ENCODE results near the gene P2RX2.

Gene P2RX2

DNA sequence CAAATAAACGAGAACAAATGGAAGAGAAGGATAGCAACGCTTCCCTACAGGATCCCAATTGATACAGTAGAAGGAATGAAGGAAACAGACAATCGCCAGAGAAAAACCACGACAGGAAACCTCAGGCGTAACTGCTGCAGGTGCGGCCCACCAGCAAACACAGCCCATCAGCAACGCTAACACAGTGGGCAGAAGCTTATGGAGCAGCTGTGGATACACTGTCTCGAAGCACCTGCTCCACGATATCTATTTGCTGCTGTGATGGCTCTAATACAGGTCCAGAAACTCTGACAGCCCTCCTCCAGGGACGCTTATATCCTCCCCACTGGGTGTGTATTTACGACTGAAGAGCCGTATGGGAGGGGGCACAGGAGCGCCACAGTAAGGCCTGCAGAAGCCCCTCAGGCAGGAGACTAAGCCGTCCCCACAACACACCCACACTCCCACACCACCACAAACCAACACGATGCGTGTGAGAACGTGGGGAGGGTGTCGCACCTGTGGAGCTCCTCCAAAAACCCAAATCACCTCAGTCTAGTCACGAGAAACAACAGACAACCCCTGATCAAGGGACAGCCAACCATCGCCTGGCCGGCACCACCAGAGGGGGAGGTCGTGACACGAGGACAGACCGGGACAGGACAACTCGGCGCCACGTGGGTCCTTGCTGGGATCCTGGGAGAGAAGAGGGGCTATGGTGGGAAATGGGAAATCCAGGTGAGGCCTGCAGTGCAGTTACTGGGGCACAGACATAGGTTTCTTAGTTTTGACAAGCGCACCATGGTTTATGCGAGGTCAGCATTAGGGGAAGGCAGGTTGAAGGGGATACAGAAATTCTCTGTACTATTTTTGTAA lies 44.6 kb downstream of the P2RX2 start:
- DNase-seq (ENCODE audit: low spot score), result no peak

DNA sequence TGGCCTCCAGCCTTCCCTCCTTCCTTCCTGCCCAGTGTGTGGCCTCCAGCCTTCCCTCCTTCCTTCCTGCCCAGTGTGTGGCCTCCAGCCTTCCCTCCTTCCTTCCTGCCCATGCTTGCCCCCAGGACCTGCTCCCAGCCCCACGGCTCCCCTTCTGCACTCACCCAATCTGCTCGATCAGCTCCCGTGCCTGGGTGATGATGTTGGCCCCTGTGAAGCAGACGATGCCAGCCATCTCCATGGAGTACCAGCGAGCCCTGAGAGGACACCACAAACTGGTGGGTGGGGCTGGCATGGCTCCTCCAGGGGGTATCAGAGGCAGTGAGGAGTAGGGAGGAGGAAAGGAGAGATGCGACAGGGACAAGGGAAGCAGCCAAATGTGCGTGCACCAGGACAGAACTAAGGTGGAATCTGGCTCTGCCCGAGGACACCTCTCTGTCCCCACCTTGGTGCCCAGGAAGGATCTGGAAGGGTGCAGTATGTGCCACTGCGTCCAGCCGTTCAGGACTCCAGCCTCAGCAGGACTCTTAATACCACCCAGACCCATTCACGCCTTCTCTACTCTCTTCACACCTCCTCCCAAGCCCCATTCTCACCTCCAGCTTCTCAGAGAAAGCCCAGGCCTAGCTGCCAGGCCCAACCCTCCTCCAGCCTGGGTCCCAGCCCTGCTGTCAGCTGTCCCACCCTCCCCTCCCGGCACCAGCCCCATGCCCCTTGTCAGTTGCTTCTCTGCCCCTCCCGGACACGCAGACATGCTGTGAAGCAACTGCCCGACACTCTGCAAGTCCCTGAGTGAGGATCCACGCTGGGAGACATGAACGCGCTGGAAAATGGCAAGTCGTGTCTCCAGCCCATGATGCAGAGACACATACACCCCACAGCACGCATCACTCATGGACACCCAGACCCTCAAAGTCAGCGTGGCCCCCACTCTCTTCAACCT lies 45.9 kb downstream of the P2RX2 start:
- no peak for DNase-seq (ENCODE audit: low spot score)

DNA sequence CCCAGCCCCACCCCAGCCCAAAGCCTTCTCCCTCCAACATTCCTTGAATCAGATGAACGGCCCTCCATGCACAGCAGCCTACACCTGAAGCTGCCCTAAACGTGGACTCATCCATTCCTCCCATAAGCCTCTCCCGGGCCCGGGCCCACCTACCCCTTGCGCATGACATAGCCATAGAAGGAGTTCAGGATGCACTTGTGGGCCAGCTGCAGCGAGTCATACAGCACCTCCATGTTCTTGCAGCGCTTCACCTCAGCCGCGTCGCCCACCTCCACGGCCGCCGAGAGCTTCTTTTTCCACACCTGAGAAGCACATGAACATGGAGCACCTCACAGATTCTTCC lies 46.5 kb downstream of the P2RX2 start:
- no peak for DNase-seq (ENCODE audit: low spot score)

DNA sequence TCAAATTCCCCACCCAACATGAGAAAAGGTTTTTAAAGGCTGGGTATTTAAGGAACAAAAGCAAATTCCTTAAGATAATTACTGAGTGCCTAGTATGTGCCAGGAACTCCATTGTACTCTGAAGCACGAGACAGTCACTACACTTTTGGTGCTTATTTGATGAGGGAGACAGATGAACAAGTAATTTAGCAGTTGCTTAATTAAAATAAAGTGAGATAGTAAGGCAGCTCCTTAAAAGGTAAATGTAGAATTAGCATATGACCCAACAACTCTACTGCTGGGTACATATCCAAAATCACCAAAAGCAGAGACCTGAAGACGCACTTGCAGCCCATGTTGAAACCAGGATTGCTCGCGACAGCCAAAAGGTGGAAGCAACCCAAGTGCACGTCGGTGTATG lies 47.2 kb downstream of the P2RX2 start:
- DNase-seq (ENCODE audit: low spot score), result no peak

DNA sequence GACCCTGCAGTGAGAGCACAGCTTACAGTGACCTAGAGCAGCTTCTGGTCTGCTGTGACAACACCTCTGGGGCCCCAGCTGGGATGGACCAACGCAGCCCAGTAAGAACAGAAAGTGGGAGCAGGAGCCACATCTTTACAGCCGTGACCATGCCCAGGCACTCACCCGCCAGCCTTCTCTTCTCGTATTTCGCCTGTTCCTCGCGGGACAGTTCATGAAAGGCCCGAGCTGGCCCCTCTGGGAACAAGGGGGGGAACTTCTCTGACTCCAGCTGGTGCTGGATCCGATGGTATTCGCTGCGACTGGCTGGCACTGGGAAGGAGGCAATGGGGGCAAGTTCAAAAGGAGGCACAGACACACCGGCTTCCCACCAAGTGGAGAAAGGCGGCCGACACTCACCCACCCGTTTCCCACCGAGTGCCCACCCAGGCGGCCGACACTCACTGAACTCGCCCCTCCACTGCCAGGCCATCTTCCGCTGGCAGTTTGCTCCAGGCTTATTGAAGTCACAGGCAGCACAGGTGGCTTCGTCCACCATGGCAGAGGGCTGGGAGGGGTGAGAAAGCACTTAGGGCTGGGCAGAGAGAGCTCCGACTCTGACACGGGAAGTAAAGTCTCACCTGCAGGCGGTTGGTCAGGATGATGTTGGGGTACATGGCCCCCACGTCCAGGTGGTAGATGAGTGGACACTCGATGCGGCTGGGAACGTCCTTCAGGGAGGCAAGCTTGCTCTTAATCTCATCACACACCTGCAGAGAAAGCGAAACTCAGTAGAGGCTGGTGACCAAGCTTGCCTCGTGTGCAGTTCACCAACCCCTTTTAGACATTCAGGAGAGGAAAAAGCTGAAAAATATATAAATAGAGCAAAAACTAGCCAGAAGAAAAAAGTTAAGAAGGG lies 49.9 kb downstream of the P2RX2 start:
- no peak for DNase-seq (ENCODE audit: low spot score)

DNA sequence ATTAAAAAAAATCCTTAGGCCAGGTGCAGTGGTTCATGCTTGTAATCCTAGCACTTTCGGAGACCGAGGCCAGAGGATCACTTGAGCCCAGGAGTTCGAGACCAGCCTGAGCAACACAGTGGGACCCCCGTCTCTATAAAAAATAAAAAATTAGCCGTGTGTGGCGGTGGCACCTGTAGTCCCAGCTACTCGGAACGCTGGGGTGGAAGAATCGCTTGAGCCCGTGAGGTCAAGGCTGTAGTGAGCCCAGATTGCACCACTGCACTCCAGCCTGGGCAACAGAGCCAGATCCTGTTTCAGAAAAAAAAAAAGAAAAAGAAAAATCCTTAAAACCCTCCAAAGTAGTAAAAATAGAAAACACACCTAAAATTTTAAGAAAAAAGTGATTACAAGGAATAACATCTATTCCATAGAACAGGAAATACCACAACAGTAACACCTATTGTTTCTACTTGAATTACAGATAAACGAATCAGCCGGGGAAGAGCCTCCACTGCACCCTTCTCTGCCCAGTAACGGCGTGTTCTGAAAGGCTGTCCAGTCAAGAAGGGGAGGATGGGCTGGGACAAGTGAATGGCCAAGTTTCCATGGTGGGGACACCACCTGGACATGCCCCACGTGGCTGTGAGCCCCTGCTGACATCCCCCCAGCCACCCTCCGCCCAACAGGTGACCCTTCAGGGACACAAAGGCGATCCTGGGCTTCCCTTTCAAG lies 50.7 kb downstream of the P2RX2 start:
- DNase-seq (ENCODE audit: low spot score), result no peak

All from iPS-NIHi11 (cell line).